ENCODE results near the gene DLG2.

DLG2 gene

DNA sequence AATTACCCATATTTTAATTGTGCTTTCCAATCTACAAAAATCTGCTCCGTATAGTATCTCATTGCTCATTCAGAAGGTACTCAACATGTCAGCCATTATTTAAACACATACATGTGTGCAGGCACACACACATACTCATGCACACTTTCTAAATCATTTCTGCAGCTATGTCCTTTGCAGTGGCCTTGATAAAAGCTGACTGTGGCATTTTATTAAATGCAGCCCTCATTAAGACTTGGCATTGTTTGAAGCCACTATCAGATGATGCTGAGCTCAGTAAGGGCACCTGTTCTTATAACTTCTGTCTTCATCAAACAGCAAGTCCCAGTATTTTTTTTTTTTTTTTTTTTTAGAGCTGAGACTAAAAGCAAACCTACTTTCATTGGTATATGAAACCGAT, 1269.1 kb downstream of the DLG2 start:
- TF ChIP-seq SIN3A (IDR thresholded peaks at IDR 0.05; ENCODE audit: borderline replicate concordance, insufficient read depth, low read length), result no peak
- TF ChIP-seq, protein P1, sequence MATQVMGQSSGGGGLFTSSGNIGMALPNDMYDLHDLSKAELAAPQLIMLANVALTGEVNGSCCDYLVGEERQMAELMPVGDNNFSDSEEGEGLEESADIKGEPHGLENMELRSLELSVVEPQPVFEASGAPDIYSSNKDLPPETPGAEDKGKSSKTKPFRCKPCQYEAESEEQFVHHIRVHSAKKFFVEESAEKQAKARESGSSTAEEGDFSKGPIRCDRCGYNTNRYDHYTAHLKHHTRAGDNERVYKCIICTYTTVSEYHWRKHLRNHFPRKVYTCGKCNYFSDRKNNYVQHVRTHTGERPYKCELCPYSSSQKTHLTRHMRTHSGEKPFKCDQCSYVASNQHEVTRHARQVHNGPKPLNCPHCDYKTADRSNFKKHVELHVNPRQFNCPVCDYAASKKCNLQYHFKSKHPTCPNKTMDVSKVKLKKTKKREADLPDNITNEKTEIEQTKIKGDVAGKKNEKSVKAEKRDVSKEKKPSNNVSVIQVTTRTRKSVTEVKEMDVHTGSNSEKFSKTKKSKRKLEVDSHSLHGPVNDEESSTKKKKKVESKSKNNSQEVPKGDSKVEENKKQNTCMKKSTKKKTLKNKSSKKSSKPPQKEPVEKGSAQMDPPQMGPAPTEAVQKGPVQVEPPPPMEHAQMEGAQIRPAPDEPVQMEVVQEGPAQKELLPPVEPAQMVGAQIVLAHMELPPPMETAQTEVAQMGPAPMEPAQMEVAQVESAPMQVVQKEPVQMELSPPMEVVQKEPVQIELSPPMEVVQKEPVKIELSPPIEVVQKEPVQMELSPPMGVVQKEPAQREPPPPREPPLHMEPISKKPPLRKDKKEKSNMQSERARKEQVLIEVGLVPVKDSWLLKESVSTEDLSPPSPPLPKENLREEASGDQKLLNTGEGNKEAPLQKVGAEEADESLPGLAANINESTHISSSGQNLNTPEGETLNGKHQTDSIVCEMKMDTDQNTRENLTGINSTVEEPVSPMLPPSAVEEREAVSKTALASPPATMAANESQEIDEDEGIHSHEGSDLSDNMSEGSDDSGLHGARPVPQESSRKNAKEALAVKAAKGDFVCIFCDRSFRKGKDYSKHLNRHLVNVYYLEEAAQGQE (IDR thresholded peaks at IDR 0.05; ENCODE audit: insufficient read depth in 1 of 2, low read depth in 2 of 2, low read length in 2 of 2), result no peak
- TF ChIP-seq TAF1 (IDR thresholded peaks at IDR 0.05; ENCODE audit: borderline replicate concordance, insufficient read depth, low read length), result no peak
- no peak for TF ChIP-seq POLR2AphosphoS5 (IDR thresholded peaks at IDR 0.05; ENCODE audit: low read depth, low read length)
- TF ChIP-seq FOXP2 (optimal IDR thresholded peaks at IDR 0.05; ENCODE audit: borderline replicate concordance, extremely low read depth, extremely low read length, insufficient read depth), result no peak

- TF ChIP-seq SIN3A (IDR thresholded peaks at IDR 0.05; ENCODE audit: borderline replicate concordance, insufficient read depth, low read length) (no peak), TAF1 (IDR thresholded peaks at IDR 0.05; ENCODE audit: borderline replicate concordance, insufficient read depth, low read length) (no peak), FOXP2 (optimal IDR thresholded peaks at IDR 0.05; ENCODE audit: borderline replicate concordance, extremely low read depth, extremely low read length, insufficient read depth) (no peak)
These were observed 1271.2 kb downstream of the DLG2 start for GRCh38 chr11:84355911-84356310.

GRCh38 chr11:84345597-84345996, 1281.5 kb downstream of the DLG2 start:
- TF ChIP-seq SIN3A (IDR thresholded peaks at IDR 0.05; ENCODE audit: borderline replicate concordance, insufficient read depth, low read length) (no peak), TAF1 (IDR thresholded peaks at IDR 0.05; ENCODE audit: borderline replicate concordance, insufficient read depth, low read length) (no peak)
- TF ChIP-seq, protein P1 (IDR thresholded peaks at IDR 0.05; ENCODE audit: insufficient read depth in 1 of 2, low read depth in 2 of 2, low read length in 2 of 2), result no peak

DNA sequence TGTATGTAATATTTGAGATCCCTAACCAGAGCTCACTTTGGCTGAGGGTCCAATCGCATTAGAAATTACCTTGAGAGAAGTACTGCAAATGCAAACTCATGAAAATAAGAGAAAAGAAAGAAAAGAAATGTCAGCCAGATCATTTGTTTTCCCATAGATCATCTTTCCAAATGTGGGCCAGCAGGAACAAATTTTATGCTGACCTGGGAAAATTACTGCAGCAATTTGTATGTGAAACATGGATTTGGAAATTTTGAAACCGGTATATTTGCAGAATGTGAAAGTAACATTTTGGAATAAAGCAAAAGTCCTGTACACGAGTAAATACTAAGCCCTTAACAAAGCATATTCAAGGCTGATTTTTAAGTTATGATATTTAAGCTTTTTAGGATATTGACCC, 1282.1 kb downstream of the DLG2 start:
- TF ChIP-seq SIN3A (IDR thresholded peaks at IDR 0.05; ENCODE audit: borderline replicate concordance, insufficient read depth, low read length), result no peak
- TF ChIP-seq POLR2AphosphoS5 (IDR thresholded peaks at IDR 0.05; ENCODE audit: low read depth, low read length), result no peak
- TF ChIP-seq TAF1 (IDR thresholded peaks at IDR 0.05; ENCODE audit: borderline replicate concordance, insufficient read depth, low read length), result no peak
- no peak for TF ChIP-seq FOXP2 (optimal IDR thresholded peaks at IDR 0.05; ENCODE audit: borderline replicate concordance, extremely low read depth, extremely low read length, insufficient read depth)
- TF ChIP-seq, protein P1 (IDR thresholded peaks at IDR 0.05; ENCODE audit: insufficient read depth in 1 of 2, low read depth in 2 of 2, low read length in 2 of 2), result no peak

- TF ChIP-seq POLR2AphosphoS5 (IDR thresholded peaks at IDR 0.05; ENCODE audit: low read depth, low read length) (no peak), FOXP2 (optimal IDR thresholded peaks at IDR 0.05; ENCODE audit: borderline replicate concordance, extremely low read depth, extremely low read length, insufficient read depth) (no peak), SIN3A (IDR thresholded peaks at IDR 0.05; ENCODE audit: borderline replicate concordance, insufficient read depth, low read length) (no peak), TAF1 (IDR thresholded peaks at IDR 0.05; ENCODE audit: borderline replicate concordance, insufficient read depth, low read length) (no peak)
- TF ChIP-seq, protein P1 (IDR thresholded peaks at IDR 0.05; ENCODE audit: insufficient read depth in 1 of 2, low read depth in 2 of 2, low read length in 2 of 2), result no peak
These were observed 1287.3 kb downstream of the DLG2 start for GRCh38 chr11:84339796-84340195.
